ENCODE data around the gene FAM83D. TPM values are rescaled to one million over a fixed set of nuclear protein-coding genes. Genes with fewer than 3 reads are reported as not detected.

Gene FAM83D
- total RNA-seq, 1 experiment from 2014 or later: 66.9 TPM

DNA sequence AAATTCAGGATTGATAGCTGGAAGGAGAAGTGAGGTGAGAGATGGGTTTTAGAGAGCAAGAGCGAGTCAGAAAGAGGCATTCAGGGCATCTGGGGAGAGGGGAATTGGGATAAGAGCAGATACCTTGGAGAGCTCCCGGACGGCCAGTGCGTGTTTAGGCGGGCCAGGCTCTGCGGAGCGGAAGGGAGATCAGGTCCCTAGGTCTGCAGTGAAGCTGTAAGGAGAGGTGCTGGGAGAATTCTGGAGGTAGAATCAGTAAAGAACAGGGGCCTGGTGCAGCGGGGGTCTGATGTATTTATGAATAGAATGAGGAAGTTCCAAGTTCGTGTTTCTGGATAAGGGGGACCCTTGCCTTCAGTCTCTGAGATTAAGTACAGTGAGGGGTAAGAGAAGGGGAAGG is 47.4 kb upstream of the FAM83D start (continued):
- TF ChIP-seq, protein P1, sequence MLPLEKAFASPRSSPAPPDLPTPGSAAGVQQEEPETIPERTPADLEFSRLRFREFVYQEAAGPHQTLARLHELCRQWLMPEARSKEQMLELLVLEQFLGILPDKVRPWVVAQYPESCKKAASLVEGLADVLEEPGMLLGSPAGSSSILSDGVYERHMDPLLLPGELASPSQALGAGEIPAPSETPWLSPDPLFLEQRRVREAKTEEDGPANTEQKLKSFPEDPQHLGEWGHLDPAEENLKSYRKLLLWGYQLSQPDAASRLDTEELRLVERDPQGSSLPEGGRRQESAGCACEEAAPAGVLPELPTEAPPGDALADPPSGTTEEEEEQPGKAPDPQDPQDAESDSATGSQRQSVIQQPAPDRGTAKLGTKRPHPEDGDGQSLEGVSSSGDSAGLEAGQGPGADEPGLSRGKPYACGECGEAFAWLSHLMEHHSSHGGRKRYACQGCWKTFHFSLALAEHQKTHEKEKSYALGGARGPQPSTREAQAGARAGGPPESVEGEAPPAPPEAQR (CRISPR knock-in tag; IDR thresholded peaks at IDR 0.05): no peak
- TF ChIP-seq RELA (CRISPR knock-in tag; IDR thresholded peaks at IDR 0.05; ENCODE audit: borderline replicate concordance) (no peak), SOX15 (CRISPR knock-in tag; IDR thresholded peaks at IDR 0.05) (no peak), TEAD4 (CRISPR knock-in tag; IDR thresholded peaks at IDR 0.05) (0 out of 2 replicates have a peak, but pooled peaks have one; percentile 55), CBFB (CRISPR knock-in tag; IDR thresholded peaks at IDR 0.05; ENCODE audit: low read depth) (no peak), CREM (CRISPR knock-in tag; IDR thresholded peaks at IDR 0.05) (0 out of 2 replicates have a peak, but pooled peaks have one; percentile 41), ZBTB21 (CRISPR knock-in tag; IDR thresholded peaks at IDR 0.05; ENCODE audit: borderline replicate concordance) (no peak), JUN (CRISPR knock-in tag; IDR thresholded peaks at IDR 0.05) (peak; percentile 71; the same call in 1 of the 2 replicates), FOXP1 (CRISPR knock-in tag; IDR thresholded peaks at IDR 0.05; ENCODE audit: borderline replicate concordance) (peak; percentile 54; the same call in 1 of the 2 replicates), MYBL2 (CRISPR knock-in tag; IDR thresholded peaks at IDR 0.05) (0 out of 2 replicates have a peak, but pooled peaks have one; percentile 24), ETV6 (CRISPR knock-in tag; IDR thresholded peaks at IDR 0.05) (0 out of 2 replicates have a peak, but pooled peaks have one; percentile 45)
- TF ChIP-seq, protein P2, sequence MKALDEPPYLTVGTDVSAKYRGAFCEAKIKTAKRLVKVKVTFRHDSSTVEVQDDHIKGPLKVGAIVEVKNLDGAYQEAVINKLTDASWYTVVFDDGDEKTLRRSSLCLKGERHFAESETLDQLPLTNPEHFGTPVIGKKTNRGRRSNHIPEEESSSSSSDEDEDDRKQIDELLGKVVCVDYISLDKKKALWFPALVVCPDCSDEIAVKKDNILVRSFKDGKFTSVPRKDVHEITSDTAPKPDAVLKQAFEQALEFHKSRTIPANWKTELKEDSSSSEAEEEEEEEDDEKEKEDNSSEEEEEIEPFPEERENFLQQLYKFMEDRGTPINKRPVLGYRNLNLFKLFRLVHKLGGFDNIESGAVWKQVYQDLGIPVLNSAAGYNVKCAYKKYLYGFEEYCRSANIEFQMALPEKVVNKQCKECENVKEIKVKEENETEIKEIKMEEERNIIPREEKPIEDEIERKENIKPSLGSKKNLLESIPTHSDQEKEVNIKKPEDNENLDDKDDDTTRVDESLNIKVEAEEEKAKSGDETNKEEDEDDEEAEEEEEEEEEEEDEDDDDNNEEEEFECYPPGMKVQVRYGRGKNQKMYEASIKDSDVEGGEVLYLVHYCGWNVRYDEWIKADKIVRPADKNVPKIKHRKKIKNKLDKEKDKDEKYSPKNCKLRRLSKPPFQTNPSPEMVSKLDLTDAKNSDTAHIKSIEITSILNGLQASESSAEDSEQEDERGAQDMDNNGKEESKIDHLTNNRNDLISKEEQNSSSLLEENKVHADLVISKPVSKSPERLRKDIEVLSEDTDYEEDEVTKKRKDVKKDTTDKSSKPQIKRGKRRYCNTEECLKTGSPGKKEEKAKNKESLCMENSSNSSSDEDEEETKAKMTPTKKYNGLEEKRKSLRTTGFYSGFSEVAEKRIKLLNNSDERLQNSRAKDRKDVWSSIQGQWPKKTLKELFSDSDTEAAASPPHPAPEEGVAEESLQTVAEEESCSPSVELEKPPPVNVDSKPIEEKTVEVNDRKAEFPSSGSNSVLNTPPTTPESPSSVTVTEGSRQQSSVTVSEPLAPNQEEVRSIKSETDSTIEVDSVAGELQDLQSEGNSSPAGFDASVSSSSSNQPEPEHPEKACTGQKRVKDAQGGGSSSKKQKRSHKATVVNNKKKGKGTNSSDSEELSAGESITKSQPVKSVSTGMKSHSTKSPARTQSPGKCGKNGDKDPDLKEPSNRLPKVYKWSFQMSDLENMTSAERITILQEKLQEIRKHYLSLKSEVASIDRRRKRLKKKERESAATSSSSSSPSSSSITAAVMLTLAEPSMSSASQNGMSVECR (CRISPR knock-in tag; IDR thresholded peaks at IDR 0.05; ENCODE audit: borderline replicate concordance): 0 out of 2 replicates have a peak, but pooled peaks have one; percentile 65
- TF ChIP-seq, protein P3, sequence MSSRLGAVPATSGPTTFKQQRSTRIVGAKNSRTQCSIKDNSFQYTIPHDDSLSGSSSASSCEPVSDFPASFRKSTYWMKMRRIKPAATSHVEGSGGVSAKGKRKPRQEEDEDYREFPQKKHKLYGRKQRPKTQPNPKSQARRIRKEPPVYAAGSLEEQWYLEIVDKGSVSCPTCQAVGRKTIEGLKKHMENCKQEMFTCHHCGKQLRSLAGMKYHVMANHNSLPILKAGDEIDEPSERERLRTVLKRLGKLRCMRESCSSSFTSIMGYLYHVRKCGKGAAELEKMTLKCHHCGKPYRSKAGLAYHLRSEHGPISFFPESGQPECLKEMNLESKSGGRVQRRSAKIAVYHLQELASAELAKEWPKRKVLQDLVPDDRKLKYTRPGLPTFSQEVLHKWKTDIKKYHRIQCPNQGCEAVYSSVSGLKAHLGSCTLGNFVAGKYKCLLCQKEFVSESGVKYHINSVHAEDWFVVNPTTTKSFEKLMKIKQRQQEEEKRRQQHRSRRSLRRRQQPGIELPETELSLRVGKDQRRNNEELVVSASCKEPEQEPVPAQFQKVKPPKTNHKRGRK (CRISPR knock-in tag; IDR thresholded peaks at IDR 0.05; ENCODE audit: borderline replicate concordance): 0 out of 2 replicates have a peak, but pooled peaks have one; percentile 47
- TF ChIP-seq, protein P4, sequence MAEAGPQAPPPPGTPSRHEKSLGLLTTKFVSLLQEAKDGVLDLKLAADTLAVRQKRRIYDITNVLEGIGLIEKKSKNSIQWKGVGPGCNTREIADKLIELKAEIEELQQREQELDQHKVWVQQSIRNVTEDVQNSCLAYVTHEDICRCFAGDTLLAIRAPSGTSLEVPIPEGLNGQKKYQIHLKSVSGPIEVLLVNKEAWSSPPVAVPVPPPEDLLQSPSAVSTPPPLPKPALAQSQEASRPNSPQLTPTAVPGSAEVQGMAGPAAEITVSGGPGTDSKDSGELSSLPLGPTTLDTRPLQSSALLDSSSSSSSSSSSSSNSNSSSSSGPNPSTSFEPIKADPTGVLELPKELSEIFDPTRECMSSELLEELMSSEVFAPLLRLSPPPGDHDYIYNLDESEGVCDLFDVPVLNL (CRISPR knock-in tag; IDR thresholded peaks at IDR 0.05; ENCODE audit: borderline replicate concordance, low read depth): 0 out of 2 replicates have a peak, but pooled peaks have one; percentile 50
- TF ChIP-seq, protein P5, sequence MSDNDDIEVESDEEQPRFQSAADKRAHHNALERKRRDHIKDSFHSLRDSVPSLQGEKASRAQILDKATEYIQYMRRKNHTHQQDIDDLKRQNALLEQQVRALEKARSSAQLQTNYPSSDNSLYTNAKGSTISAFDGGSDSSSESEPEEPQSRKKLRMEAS (CRISPR knock-in tag; IDR thresholded peaks at IDR 0.05): peak; percentile 21; the same call in 1 of the 2 replicates
- TF ChIP-seq, protein P6, sequence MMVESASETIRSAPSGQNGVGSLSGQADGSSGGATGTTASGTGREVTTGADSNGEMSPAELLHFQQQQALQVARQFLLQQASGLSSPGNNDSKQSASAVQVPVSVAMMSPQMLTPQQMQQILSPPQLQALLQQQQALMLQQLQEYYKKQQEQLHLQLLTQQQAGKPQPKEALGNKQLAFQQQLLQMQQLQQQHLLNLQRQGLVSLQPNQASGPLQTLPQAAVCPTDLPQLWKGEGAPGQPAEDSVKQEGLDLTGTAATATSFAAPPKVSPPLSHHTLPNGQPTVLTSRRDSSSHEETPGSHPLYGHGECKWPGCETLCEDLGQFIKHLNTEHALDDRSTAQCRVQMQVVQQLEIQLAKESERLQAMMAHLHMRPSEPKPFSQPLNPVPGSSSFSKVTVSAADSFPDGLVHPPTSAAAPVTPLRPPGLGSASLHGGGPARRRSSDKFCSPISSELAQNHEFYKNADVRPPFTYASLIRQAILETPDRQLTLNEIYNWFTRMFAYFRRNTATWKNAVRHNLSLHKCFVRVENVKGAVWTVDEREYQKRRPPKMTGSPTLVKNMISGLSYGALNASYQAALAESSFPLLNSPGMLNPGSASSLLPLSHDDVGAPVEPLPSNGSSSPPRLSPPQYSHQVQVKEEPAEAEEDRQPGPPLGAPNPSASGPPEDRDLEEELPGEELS (CRISPR knock-in tag; IDR thresholded peaks at IDR 0.05): 0 out of 2 replicates have a peak, but pooled peaks have one; percentile 50
- TF ChIP-seq, protein P7, sequence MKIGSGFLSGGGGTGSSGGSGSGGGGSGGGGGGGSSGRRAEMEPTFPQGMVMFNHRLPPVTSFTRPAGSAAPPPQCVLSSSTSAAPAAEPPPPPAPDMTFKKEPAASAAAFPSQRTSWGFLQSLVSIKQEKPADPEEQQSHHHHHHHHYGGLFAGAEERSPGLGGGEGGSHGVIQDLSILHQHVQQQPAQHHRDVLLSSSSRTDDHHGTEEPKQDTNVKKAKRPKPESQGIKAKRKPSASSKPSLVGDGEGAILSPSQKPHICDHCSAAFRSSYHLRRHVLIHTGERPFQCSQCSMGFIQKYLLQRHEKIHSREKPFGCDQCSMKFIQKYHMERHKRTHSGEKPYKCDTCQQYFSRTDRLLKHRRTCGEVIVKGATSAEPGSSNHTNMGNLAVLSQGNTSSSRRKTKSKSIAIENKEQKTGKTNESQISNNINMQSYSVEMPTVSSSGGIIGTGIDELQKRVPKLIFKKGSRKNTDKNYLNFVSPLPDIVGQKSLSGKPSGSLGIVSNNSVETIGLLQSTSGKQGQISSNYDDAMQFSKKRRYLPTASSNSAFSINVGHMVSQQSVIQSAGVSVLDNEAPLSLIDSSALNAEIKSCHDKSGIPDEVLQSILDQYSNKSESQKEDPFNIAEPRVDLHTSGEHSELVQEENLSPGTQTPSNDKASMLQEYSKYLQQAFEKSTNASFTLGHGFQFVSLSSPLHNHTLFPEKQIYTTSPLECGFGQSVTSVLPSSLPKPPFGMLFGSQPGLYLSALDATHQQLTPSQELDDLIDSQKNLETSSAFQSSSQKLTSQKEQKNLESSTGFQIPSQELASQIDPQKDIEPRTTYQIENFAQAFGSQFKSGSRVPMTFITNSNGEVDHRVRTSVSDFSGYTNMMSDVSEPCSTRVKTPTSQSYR (CRISPR knock-in tag; IDR thresholded peaks at IDR 0.05): no peak
- TF ChIP-seq, protein P8, sequence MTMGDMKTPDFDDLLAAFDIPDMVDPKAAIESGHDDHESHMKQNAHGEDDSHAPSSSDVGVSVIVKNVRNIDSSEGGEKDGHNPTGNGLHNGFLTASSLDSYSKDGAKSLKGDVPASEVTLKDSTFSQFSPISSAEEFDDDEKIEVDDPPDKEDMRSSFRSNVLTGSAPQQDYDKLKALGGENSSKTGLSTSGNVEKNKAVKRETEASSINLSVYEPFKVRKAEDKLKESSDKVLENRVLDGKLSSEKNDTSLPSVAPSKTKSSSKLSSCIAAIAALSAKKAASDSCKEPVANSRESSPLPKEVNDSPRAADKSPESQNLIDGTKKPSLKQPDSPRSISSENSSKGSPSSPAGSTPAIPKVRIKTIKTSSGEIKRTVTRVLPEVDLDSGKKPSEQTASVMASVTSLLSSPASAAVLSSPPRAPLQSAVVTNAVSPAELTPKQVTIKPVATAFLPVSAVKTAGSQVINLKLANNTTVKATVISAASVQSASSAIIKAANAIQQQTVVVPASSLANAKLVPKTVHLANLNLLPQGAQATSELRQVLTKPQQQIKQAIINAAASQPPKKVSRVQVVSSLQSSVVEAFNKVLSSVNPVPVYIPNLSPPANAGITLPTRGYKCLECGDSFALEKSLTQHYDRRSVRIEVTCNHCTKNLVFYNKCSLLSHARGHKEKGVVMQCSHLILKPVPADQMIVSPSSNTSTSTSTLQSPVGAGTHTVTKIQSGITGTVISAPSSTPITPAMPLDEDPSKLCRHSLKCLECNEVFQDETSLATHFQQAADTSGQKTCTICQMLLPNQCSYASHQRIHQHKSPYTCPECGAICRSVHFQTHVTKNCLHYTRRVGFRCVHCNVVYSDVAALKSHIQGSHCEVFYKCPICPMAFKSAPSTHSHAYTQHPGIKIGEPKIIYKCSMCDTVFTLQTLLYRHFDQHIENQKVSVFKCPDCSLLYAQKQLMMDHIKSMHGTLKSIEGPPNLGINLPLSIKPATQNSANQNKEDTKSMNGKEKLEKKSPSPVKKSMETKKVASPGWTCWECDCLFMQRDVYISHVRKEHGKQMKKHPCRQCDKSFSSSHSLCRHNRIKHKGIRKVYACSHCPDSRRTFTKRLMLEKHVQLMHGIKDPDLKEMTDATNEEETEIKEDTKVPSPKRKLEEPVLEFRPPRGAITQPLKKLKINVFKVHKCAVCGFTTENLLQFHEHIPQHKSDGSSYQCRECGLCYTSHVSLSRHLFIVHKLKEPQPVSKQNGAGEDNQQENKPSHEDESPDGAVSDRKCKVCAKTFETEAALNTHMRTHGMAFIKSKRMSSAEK (CRISPR knock-in tag; IDR thresholded peaks at IDR 0.05; ENCODE audit: borderline replicate concordance): no peak
- TF ChIP-seq, protein P9, sequence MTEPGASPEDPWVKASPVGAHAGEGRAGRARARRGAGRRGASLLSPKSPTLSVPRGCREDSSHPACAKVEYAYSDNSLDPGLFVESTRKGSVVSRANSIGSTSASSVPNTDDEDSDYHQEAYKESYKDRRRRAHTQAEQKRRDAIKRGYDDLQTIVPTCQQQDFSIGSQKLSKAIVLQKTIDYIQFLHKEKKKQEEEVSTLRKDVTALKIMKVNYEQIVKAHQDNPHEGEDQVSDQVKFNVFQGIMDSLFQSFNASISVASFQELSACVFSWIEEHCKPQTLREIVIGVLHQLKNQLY (CRISPR knock-in tag; IDR thresholded peaks at IDR 0.05): no peak
